Stimulated activated CD4-positive, alpha-beta T cell treated with anti-CD3 and anti-CD28 coated beads, TNF-alpha, amount 100 ng/mL, for 24 hours (primary cell): ENCODE measurements around the gene SLC16A2.
"Not testable (repeated sequence)": the region's sequence is repeated elsewhere in the genome, so short reads cannot be mapped to it uniquely, and the experiment has no call there.

Source experiments
- DNase-seq, 3 experiments: peaks; one replicate each; pipeline ENCODE4 v3.0.0-alpha.2; 2020; ENCODE audit warnings: low read depth in 3 of 3

SLC16A2 gene

GRCh38 chrX:74506317-74507115, 85.2 kb downstream of the SLC16A2 start:
- no peak for DNase-seq

- no peak for DNase-seq
Measured at GRCh38 chrX:74507191-74507590, 85.9 kb downstream of the SLC16A2 start.

DNA sequence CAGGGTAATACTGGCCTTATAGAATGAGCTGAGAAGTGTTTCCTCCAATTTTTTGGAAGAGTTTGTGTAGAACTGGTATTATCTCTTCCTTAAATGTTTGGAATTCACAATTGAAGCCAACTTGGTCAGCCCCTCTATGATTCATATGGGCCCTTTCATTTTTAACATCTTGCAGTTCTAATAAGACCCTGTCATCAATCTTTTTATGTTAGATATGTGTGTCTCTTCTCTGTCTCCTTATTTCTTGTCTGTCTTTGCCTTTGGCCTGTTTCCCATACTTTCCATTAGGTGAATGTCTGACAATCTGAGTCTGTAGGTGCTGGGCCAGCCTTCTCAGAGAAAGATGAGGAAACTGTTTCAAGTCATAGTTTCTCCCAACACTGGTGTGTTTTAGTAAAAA, 88.7 kb downstream of the SLC16A2 start:
- DNase-seq: no peak

DNA sequence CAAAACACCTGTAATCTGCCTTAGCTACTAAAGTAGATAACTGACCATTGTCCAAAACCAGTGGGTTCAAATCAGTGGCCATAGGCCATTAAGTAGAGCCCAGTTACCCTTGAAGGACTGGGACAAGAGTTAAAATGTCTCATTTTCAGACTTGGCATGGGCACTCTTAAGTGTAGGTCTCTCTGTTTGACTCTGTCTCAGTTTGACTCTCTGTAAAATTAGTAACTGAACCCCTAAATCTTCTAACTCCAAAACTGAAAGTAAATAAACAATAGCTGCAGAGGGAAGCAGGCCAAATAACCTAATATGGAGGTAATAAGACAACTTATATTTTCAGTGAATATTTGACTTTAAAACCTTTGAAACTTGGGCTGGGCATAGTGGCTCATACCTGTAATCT, 89.1 kb downstream of the SLC16A2 start:
- no peak for DNase-seq

DNA sequence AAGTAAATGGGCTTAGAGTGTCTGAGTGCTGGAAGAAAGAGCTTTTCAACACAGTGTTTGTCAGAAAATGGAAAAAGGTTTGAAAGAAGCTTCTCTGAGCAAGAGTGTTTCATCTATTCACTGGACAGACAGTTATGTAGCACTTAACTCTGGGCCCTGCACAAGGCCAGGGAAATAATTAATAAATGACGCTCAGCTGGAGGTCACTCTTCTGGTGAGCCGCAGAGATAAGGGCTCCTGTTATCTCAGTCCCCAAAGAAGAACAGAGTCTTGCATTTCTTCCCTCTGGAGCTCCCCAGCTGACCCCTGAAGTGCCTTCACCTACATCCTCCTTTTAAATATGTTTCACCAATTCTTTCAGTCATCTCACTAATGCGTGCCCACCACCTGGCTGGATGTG, 90.4 kb downstream of the SLC16A2 start:
- no peak for DNase-seq

DNA sequence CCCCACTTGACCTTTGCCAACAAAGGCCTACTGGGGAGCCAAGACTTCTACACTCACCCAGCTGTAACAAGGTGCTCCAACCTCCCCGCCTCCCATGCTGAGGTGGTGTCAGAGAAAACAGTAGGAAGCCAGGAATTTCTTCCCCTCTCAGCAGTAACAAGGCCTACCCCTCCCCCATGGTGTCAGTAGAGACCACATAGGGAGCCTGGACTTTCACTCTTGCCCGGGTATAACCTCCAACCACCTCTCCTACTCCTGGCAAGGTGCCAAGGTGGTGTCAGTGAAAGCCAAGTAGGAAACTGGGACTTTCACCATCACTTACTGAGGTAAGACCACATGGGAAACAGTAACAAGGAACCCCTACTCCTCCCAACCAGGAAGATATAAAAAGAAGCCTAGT, 93.1 kb downstream of the SLC16A2 start:
- DNase-seq: no peak

DNA sequence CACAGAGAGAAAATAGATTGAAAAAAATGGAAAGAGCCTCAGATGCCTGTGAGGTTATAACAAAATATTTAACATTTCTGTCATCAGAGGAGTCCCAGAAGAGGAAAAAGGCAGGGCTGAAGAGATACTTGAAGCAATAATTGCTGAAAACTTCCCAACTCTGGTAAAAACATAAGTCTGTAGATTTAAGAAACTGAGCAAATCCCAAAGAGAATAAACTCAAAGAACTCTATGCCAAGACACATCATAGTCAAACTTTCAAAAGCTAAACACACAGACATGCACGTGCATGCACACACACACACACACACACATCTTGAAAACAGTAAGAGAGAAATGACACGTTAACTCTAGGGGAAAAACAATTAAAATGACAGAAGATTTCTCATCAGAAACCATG, 94.1 kb downstream of the SLC16A2 start:
- no peak for DNase-seq

GRCh38 chrX:74516013-74516412, 94.7 kb downstream of the SLC16A2 start:
- DNase-seq: not testable (repeated sequence)

DNA sequence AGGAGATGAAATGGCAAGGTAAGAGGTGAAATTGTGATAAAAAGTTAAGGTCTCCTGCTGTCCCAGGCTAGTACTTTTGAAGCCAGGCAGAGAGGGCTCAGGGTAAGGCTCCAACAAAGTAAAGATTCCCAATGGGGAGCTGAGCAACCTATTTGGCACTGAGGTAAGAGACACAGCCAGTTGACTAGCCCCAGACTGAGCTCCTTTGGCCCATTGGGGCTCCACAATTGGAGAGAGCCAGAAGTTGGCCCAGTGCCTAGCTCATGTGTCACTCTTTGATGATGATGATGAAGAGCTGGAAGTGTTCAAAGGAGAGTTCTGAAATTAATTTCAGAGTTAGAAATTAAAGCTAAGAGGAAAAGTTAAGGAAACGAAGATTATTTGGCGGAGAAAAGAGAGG, 98.6 kb downstream of the SLC16A2 start:
- DNase-seq: no peak

- DNase-seq: no peak
Measured at GRCh38 chrX:74520291-74520690, 99.0 kb downstream of the SLC16A2 start.

DNA sequence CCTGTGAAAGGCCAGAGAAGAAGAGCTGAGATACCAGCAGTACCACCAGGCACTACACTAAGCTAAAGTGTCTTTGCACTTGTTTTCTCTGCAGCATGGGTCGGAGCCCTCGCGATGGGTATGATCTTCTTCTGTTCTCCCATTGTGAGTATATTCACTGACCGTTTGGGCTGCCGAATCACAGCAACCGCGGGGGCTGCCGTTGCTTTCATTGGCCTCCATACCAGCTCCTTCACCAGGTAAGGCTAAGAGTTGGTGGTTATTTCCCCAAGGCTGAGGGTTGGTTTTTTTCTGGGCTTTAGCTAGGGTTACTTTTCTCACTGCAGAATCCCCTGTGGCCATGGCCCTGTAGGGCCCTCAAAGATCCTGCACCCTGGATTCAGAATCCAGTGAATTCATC, 99.6 kb downstream of the SLC16A2 start:
- DNase-seq: no peak

- DNase-seq: no peak
Measured at GRCh38 chrX:74521961-74522751, 100.9 kb downstream of the SLC16A2 start.

GRCh38 chrX:74523224-74523623, 101.9 kb downstream of the SLC16A2 start:
- no peak for DNase-seq

DNA sequence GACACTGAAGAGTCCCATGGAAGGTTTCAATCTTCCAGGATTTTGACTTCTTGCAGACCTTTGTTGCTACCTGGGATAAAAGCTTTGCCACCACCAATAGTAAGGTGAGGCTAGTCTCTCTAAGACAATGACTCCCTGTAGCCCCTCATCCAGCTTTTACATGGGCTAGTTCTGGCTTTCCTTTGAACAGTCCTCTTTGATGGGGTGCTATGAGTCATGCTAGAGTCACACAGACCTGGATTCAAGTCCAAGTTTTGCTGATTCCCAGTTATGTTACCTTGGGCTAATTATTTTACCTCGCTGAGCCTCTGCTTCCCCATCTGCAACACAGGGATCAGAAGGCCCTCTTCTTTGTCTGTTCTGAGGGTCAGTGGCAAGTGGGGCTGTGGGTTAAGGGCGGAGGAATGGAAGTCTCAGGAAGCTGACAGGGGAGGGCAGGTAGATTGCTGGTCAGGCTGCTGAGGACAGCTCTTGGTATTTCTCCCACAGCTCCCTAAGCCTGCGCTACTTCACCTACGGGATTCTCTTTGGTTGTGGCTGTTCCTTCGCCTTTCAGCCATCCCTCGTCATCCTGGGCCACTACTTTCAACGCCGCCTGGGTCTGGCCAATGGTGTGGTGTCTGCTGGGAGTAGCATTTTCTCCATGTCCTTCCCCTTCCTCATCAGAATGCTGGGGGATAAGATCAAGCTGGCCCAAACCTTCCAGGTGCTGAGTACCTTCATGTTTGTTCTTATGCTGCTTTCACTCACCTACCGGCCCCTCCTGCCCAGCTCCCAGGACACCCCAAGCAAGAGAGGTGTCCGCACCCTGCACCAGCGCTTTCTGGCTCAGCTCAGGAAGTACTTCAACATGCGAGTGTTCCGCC, 102.8 kb downstream of the SLC16A2 start:
- no peak for DNase-seq

DNA sequence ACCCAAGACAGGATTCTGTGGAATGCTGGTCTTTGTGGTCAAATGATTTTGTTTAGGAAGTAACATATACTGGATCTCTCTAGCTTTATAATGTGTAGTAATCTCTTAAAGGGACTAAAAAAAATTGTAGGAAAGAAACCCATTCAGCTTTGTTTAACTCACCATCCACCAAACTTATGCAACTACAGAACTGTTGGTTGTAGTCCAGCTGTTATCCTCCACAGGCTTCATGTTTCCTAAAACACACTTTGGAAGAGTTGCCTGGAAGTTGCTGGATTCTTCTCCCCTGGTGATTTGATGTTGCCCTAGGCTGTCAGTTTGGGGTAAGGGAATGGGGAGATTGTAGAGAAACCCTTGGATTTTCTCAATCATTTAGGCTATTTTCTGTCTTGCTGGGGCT, 103.8 kb downstream of the SLC16A2 start:
- DNase-seq: no peak

DNA sequence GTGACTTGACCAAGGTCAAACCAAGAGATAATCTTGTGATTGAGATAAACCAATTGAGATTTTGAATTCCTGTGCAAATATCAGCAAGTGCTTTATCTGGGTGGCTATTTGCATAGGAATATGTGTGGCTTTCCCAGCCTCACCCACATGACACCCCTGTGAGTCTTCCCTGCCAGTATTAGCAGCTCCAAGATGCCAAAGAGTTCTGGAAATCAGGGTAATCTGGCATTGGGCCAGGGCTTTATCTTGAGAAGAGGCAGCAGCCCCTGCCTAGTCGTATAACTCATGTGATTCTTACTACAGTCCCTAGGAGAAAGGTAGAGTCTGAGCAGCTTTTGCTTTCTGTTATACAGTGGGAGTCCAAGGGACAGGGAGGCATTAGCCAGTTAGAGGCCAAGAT, 105.5 kb downstream of the SLC16A2 start:
- no peak for DNase-seq

DNA sequence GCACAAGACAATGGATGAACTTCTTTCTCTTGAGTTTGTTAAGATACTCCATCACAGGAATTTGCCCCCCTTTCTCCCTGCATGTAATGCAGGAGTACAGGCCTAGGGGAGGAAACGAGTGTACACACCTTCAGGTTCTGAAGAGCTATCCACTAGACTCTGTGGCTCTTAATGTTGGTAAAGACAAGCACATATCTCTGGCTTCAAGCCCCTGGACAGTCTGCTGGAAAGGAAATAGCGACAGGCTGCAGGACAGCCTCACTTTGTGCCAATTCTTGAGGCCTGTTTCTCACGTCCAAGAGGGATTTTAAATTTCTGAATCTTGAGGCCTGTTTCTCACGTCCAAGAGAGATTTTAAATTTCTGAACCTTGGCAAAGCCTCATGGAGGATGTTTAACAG, 106.1 kb downstream of the SLC16A2 start:
- DNase-seq: no peak

DNA sequence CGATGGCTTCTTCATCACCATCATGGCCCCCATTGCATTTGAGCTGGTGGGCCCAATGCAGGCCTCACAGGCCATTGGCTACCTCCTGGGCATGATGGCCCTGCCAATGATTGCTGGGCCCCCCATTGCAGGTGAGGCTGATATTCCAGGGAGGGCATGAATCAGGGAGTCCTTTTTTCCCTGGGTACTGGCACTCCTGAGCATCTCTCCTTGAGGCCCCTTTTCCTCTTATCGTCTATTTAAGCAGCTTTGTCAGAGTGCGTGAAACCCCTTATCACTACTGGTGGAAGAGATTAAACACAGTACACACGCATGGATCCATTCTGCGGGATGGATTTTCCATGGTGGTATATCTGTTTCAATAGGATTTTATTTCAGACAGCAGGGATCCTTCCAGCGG, 108.0 kb downstream of the SLC16A2 start:
- DNase-seq: no peak

DNA sequence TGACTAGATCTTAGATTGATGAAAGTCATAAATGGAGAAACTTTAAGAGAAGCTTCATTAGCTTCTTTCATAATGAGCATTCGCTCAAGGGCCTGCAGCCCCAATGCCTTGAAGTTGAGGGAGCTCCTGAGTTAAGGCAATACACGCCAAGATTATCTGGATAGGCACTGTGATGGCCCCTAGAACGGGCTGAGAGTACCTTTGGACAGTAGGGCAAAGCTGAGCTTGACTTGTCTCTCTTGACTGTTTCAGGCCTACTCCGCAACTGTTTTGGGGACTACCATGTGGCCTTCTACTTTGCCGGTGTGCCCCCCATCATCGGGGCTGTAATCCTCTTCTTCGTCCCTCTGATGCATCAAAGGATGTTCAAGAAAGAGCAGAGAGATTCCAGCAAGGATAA, 109.8 kb downstream of the SLC16A2 start:
- no peak for DNase-seq

DNA sequence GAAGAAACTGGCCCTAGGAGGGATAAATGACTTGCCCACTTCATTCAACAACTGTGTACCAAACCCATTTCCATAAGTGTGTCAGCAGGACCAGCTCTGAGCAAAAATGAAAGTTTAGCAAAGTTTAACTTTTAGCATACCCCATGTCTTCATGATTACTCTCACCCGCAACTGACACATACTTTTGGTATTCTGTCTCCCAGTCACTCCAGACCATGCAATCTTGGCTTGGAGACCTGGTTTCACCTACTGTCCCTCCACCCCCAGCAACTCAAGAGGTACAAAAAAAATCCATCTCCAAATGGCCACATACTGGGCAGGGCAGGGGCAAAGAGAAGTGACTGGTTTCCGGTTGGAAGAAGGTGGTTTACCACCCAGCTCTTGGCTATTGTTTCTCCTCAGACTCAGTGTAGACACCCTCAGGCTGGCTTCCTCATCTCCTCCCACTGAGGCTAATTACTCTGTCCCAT, 113.3 kb downstream of the SLC16A2 start:
- no peak for DNase-seq

GRCh38 chrX:74535086-74535407, 113.8 kb downstream of the SLC16A2 start:
- DNase-seq: no peak

GRCh38 chrX:74535408-74536151, 114.3 kb downstream of the SLC16A2 start:
- peak in 1 of 3 experiments; percentile 43 for DNase-seq
